NK-92 treated with Interleukin-12 subunit alpha and Interleukin-12 subunit beta, amount 100 ng/mL, for 24 hours (cell line): ENCODE data around the gene PROZ.
A peak's percentile ranks its signal among the peaks of the same experiment; 100 is the strongest.

ENCODE experiments used
- DNase-seq: peaks from one replicate; lab custom pipeline; 2025; lab: John Stamatoyannopoulos, UW

The PROZ gene

GRCh38 chr13:113178070-113178895, 19.8 kb downstream of the PROZ start:
- no peak for DNase-seq

GRCh38 chr13:113178896-113179167, 20.4 kb downstream of the PROZ start:
- DNase-seq: no peak

- DNase-seq: no peak
Observed at GRCh38 chr13:113179374-113180230, 21.2 kb downstream of the PROZ start.

- no peak for DNase-seq
Observed at GRCh38 chr13:113182046-113182445, 23.6 kb downstream of the PROZ start.

GRCh38 chr13:113183450-113184129, 25.1 kb downstream of the PROZ start:
- no peak for DNase-seq

GRCh38 chr13:113184568-113185440, 26.4 kb downstream of the PROZ start:
- DNase-seq: no peak

GRCh38 chr13:113186061-113186900, 27.8 kb downstream of the PROZ start:
- DNase-seq: no peak

- peak; percentile 57 for DNase-seq
Observed at GRCh38 chr13:113187263-113187669, 28.8 kb downstream of the PROZ start.

GRCh38 chr13:113187883-113188665, 29.6 kb downstream of the PROZ start:
- DNase-seq: no peak

- DNase-seq: no peak
Observed at GRCh38 chr13:113190181-113190580, 31.7 kb downstream of the PROZ start.

- no peak for DNase-seq
Observed at GRCh38 chr13:113192279-113192678, 33.8 kb downstream of the PROZ start.

GRCh38 chr13:113192902-113193301, 34.5 kb downstream of the PROZ start:
- DNase-seq: no peak

- DNase-seq: no peak
Observed at GRCh38 chr13:113195360-113195759, 36.9 kb downstream of the PROZ start.

GRCh38 chr13:113196970-113197737, 38.7 kb downstream of the PROZ start:
- no peak for DNase-seq

- DNase-seq: no peak
Observed at GRCh38 chr13:113201815-113202214, 43.4 kb downstream of the PROZ start.

- DNase-seq: no peak
Observed at GRCh38 chr13:113202912-113203311, 44.5 kb downstream of the PROZ start.

GRCh38 chr13:113203507-113204377, 45.3 kb downstream of the PROZ start:
- no peak for DNase-seq

GRCh38 chr13:113204378-113204734, 45.9 kb downstream of the PROZ start:
- no peak for DNase-seq
